GM04503 (cell line): Measurements from ENCODE around the gene COG5.
A peak's percentile ranks its signal among the peaks of the same experiment; 100 is the strongest.

ENCODE experiments used
- DNase-seq: peaks from one replicate; pipeline ENCODE4 v3.0.0-alpha.2; 2012; ENCODE audit warnings: low read depth

Gene COG5

GRCh38 chr7:107181172-107181571 is 382.5 kb downstream of the COG5 start:
- DNase-seq, result no peak

DNA sequence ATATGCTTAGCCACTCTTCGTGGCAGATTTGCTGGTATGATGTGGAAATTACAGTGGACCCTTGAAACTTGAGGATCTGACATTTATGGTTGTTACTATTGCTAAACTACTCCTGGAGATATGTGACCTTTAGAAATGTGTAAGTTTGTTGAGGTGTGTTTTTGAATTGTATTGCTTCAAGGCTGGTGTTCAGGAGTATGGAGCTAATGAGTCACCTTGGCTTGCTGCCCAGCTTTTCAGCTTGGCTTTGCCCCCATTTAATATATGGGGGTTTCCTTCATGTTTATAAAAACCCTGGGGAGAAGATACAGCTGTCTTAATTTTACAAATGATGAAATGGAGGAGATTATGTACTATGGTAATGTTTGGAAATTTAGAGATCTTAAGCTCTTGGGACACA is 383.3 kb downstream of the COG5 start:
- DNase-seq, result no peak

- no peak for DNase-seq
Measured at GRCh38 chr7:107179326-107180164, 384.2 kb downstream of the COG5 start.

GRCh38 chr7:107173691-107174406 is 389.9 kb downstream of the COG5 start:
- no peak for DNase-seq

DNA sequence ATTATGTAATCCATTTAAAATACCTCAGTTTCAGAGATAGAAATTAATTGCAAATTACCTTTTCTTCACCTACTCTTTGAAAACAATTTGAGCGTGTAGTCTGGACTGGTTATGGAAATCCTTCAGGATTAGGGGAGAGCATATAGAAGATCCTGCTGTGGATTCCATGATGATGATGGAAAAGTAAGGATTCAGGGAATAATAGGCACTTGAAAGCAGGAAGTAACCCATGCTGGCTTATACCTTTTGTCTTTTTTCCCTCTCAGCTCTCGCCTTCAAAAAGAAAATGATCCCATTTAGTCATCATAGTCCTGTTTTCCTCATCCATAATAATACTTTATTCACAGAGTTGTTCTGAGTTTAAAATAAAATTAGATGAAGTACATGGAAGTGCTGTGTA is 390.5 kb downstream of the COG5 start:
- no peak for DNase-seq

DNA sequence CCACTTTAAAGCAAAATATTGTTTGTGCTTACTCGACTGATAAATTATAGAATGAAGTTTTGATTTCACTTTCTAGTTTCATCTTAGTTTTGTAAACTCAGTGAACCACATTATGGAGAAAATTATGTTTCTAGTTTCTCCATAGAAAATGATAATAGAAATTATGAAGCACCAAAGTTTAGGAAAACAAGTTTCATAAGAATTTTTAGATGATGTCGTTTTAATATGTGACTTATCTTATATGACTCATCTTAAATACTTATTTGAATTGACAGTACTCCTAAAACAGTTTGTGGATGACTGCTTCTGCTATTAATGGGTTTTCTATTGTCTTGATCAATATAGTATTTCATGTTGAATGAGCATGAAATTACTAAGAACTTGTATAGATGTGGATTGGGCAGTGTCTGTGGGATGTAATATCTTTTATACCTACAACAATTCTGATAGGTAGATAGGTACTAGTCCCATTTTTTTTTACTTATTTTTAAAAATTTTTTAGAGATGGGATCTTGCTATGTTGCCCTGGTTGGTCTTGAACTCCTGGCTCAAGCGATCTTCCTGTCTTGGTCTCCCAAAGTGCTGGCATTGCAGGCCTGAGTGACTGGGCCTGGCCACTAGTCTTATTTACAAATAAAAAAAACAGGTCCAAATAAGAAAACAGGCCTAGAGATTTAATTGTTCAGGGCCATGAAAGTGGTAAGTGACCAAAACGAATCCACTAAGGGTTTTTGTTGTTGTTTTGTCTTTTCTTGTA is 391.3 kb downstream of the COG5 start:
- DNase-seq, result no peak

DNA sequence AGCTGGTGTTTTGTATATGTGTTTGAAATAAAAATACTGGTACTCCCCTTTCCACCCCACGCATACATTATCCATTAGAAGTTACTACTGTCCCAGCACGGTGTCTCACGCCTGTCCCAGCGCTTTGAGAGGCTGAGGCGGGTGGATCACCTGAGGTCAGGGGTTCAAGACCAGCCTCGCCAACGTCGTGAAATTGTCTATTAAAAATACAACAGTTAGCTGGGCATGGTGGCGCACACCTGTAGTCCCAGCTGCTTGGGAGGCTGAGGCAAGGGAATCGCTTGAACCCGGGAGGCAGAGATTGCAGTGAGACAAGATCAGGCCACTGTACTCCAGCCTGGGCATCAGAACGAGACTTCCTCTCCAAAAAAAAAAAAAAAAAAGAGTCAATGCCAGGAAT is 392.2 kb downstream of the COG5 start:
- no peak for DNase-seq

GRCh38 chr7:107170051-107170915 is 393.4 kb downstream of the COG5 start:
- no peak for DNase-seq

DNA sequence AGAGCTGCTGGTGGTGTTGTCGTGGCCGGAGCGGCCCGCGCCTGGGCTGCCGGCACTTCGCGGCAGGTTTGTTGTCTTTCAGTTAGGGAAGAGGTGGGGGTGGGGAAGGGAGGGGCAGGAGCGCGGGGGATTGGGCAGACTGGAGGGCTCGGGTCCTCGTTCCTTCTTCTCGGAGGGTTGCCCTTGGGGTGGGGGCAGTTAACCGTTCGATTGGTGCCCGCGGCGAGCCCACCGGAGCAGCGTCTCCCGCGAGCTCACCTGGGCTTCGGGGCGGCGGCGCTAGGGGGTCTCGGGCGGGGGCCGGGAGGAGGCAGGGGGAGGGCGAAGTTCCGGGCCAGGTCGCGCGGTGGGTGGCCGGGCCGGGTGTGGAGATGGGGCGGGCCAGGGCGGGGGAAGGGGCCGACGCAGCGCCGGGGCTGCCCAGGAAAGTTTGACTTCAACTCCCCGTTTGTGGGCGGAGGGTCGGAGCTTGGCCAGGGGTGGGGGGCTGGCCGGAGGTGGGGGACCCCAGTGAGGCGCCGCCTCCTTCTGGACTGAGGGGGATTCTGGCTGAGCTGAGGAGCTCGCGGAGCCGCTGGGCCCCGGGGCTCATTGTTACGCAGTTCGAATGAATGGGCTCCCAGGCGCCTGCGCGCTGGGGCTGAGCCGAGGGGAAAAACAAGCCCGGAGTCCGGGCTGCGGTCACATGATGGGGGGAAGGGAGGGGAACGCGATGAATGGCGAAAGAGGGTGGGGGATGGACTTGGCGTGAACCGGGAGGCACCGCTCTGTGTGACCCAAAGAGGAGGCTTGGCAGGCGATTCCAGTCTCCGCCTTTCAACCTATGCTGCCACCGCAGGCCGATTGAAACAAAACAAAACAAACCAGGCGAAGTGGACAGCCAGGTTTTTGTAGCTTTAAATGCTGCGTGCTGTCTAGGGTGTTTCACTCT is 394.3 kb downstream of the COG5 start:
- peak; percentile 85 for DNase-seq

GRCh38 chr7:107168233-107169119 is 395.2 kb downstream of the COG5 start, which contains the start of gene HBP1:
Gene HBP1 (plus strand): TSS chr7:107169003. CDS start chr7:107179894, 10,891 bp downstream.
- DNase-seq, result peak; percentile 100

GRCh38 chr7:107167483-107168232 is 396.1 kb downstream of the COG5 start:
- DNase-seq, result peak; percentile 45

DNA sequence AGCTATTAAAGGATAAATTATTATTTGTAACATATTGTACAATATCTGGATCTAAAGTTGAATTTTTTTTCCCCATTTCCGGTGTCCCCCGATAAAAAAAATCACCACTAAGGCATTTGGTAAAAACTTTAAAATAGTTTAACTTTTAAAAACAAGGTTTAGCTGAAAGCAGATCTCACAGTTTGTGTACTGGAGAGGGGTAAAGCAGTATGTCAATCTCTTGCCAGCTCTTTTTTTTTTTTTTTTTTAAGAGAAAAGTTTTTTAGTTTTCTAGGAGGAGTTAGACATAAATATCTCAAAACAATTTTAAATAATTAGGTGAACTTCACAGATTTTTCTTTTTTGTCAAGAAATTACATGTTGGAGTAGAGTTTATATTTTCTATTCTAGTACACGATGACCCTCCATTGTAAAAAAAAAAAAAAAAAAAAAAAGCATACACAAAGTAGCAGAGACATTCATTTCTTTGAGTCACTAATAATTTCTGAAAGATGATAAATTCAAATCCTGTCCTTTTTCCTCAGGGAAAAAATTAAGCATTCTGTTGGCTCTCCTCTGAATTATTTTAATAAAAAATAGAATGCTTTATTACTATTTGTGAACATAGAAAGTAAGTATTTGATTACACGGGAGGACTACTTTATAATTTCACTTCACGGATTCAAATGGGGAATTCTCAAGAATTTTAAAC is 396.8 kb downstream of the COG5 start:
- no peak for DNase-seq

DNA sequence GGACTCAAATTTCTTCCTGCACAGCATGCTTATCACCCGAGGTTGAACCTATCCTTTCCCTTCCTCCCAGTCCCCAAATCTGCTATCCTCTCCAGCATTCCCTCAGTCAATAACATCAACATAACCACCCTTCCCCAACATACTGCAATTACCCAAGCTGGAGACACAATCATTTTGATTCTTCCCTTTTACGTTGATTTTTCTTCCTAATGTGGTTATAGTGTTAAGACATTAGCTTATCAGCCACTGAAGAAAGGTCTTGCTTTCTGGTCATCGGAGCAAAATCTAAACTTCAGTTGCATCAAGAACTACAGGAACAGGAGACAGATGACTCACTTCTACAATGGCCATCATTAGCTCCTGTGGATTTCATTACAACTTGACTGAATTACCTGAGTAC is 398.4 kb downstream of the COG5 start:
- no peak for DNase-seq

- no peak for DNase-seq
Measured at GRCh38 chr7:107164092-107164491, 399.6 kb downstream of the COG5 start.

DNA sequence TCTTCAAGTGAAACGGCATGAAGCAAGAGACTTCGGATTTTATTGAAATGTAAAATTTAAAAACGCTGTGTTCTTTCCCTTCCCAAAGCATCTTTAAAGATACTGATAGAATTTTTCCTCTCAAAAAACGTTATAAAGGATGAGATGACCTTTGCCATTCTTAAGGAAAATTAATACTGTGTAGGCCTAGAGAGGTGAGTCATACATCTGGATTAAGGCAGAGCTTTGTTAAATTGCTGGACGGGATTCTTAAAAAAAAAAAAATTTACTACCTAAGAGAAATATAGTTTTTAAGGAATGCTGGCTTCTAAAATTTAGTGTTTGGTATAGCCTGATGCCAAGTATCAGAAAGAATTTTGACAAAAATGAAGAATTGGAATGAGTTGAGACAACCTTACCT is 401.2 kb downstream of the COG5 start:
- no peak for DNase-seq

- no peak for DNase-seq
Measured at GRCh38 chr7:107161415-107161814, 402.3 kb downstream of the COG5 start.

DNA sequence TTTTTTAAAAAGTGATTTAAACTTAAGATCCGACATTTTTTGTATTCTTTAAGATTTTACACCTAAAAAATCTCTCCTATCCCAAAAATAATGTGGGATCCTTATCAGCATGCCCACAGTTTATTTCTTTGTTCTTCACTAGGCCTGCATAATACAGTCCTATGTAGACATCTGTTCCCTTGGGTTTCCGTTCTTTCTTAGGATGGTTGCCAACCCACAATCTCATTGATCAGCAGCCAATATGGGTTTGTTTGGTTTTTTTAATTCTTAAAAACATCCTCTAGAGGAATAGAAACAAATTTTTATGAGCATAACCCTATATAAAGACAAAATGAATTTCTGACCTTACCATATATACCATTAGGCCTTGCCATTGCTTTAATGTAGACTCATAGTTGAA is 403.3 kb downstream of the COG5 start:
- DNase-seq, result no peak

- DNase-seq, result no peak
Measured at GRCh38 chr7:107158028-107158427, 405.7 kb downstream of the COG5 start.
